ENCODE results near the gene ARHGEF19.
"Not testable (repeated sequence)": the region's sequence is repeated elsewhere in the genome, so short reads cannot be mapped to it uniquely, and the experiment has no call there.

The ARHGEF19 gene

GRCh38 chr1:16204216-16204615 lies 8.2 kb downstream of the ARHGEF19 start:
- no peak for DNase-seq (ENCODE audit: low spot score)

- DNase-seq (ENCODE audit: low spot score), result no peak
Observed at GRCh38 chr1:16203550-16203949, 8.9 kb downstream of the ARHGEF19 start.

- DNase-seq (ENCODE audit: low spot score), result no peak
Observed at GRCh38 chr1:16202281-16203210, 9.9 kb downstream of the ARHGEF19 start.

GRCh38 chr1:16199700-16200099 lies 12.8 kb downstream of the ARHGEF19 start:
- DNase-seq (ENCODE audit: low spot score), result no peak

GRCh38 chr1:16199157-16199501 lies 13.3 kb downstream of the ARHGEF19 start:
- DNase-seq (ENCODE audit: low spot score), result no peak

GRCh38 chr1:16198444-16199156 lies 13.9 kb downstream of the ARHGEF19 start:
- no peak for DNase-seq (ENCODE audit: low spot score)

GRCh38 chr1:16196874-16197273 lies 15.6 kb downstream of the ARHGEF19 start:
- DNase-seq (ENCODE audit: low spot score), result no peak

- DNase-seq (ENCODE audit: low spot score), result not testable (repeated sequence)
Observed at GRCh38 chr1:16196139-16196538, 16.3 kb downstream of the ARHGEF19 start.

- DNase-seq (ENCODE audit: low spot score), result no peak
Observed at GRCh38 chr1:16195518-16195905, 16.9 kb downstream of the ARHGEF19 start.

GRCh38 chr1:16191916-16192546 lies 20.4 kb downstream of the ARHGEF19 start:
- DNase-seq (ENCODE audit: low spot score), result no peak

- DNase-seq (ENCODE audit: low spot score), result no peak
Observed at GRCh38 chr1:16191309-16191708, 21.1 kb downstream of the ARHGEF19 start.

- DNase-seq (ENCODE audit: low spot score), result no peak
Observed at GRCh38 chr1:16189921-16190621, 22.4 kb downstream of the ARHGEF19 start.

- no peak for DNase-seq (ENCODE audit: low spot score)
Observed at GRCh38 chr1:16189003-16189402, 23.4 kb downstream of the ARHGEF19 start.

GRCh38 chr1:16187748-16188401 lies 24.6 kb downstream of the ARHGEF19 start:
- peak; percentile 77 for DNase-seq (ENCODE audit: low spot score)

- no peak for DNase-seq (ENCODE audit: low spot score)
Observed at GRCh38 chr1:16186655-16187235, 25.7 kb downstream of the ARHGEF19 start.

GRCh38 chr1:16184557-16185303 lies 27.7 kb downstream of the ARHGEF19 start:
- no peak for DNase-seq (ENCODE audit: low spot score)

GRCh38 chr1:16183765-16184556 lies 28.5 kb downstream of the ARHGEF19 start:
- DNase-seq (ENCODE audit: low spot score), result no peak

GRCh38 chr1:16183179-16183578 lies 29.3 kb downstream of the ARHGEF19 start:
- DNase-seq (ENCODE audit: low spot score), result no peak

GRCh38 chr1:16181887-16182719 lies 30.3 kb downstream of the ARHGEF19 start:
- no peak for DNase-seq (ENCODE audit: low spot score)

Data from CD4-positive, alpha-beta T cell treated with Interleukin-2 at 100 ng/mL for 4 hours (primary cell).